K562 (cell line): Measurements from ENCODE around the gene PCSK6. TPM values are rescaled to one million over a fixed set of nuclear protein-coding genes. Genes with fewer than 3 reads are reported as not detected.

Source experiments
- ATAC-seq: fragments of 200-7000 bp; cut with Tn5 transposase; 3 replicates; pipeline ENCODE4 v1.9.1; 2020; ENCODE audit warnings: moderate library complexity
- BruUV-seq: library from RNA; stranded (reverse); fragments of 400-500 nt; replicated peaks from 2 replicates; lab custom pipeline; 2021; lab: Mats Ljungman, UMichigan
- CTCF ChIA-PET: fragments of 300-600 bp; formaldehyde crosslinking; extraction: SDS; loops from one replicate; lab custom pipeline; 2021; ENCODE audit warnings: low intra/inter-chr PET ratio; lab: Yijun Ruan, JAX
- POLR2A ChIA-PET: fragments of 300-600, 350-650 bp; sonication (Branson Sonifier 250); formaldehyde crosslinking; extraction: SDS; loops from one replicate; lab custom pipeline; 2021; ENCODE audit warnings: antibody characterized with exemption, inconsistent platforms; lab: Yijun Ruan, JAX
- DNase-seq, 4 experiments: peaks; one replicate each; pipeline versions ENCODE4 v3.0.0 to v3.0.0-alpha.2; 2011 to 2018; ENCODE audit warnings: low spot score in 3 of 4, mixed read lengths in 3 of 4; ENCODE audit errors: extremely low read depth in 1 of 4
- FAIRE-seq: peaks from 2 replicates; lab custom pipeline; 2011; peaks lifted over from hg19 to GRCh38; lab: Jason Lieb, UNC
- H2AFZ ChIP-seq: 2 replicates; pipeline ENCODE4 v1.6.0; 2011; ENCODE audit warnings: low read depth, low read length, control low read depth, inconsistent platforms
- H3K27ac ChIP-seq: fragments of 200-600 bp; 3 replicates; pipeline ENCODE4 v1.8.0; 2011; ENCODE audit warnings: low read depth, mild to moderate bottlenecking, control low read depth, inconsistent platforms, low read length, moderate library complexity, mixed read lengths; ENCODE audit errors: extremely low read depth
- H3K27me3 ChIP-seq, 2 experiments: fragments of 300-600 bp in 1 of 2; 2 replicates in 1 of 2; 3 replicates in 1 of 2; pipeline versions ENCODE4 v1.6.0 to v1.8.0; 2011; ENCODE audit warnings: inconsistent platforms in 2 of 2, low read length in 2 of 2, mild to moderate bottlenecking in 1 of 2, mixed read lengths in 1 of 2, moderate library complexity in 1 of 2; ENCODE audit not compliant: control insufficient read depth in 2 of 2, insufficient read depth in 2 of 2
- H3K36me3 ChIP-seq: fragments of 300-600 bp; 3 replicates; pipeline ENCODE4 v1.8.0; 2011; ENCODE audit warnings: mild to moderate bottlenecking, low read length, inconsistent platforms; ENCODE audit not compliant: control insufficient read depth, insufficient read depth
- H3K4me1 ChIP-seq, 2 experiments: fragments of 200-600 bp in 1 of 2; replicated peaks in 1 of 2; 2 replicates in 1 of 2; 3 replicates in 1 of 2; pipeline versions ENCODE4 v1.5.1 to v1.8.0; 2011; ENCODE audit warnings: inconsistent platforms in 2 of 2, low read length in 2 of 2, mild to moderate bottlenecking in 1 of 2, mixed read lengths in 1 of 2, moderate library complexity in 1 of 2; ENCODE audit not compliant: control insufficient read depth in 2 of 2, insufficient read depth in 2 of 2
- H3K4me2 ChIP-seq: 2 replicates; pipeline ENCODE4 v1.6.1; 2011; ENCODE audit warnings: low read length, control low read depth, inconsistent platforms, mixed read lengths; ENCODE audit not compliant: insufficient read depth
- H3K4me3 ChIP-seq: fragments of 200-600 bp; sonication (generic), shearing (Covaris generic); 2 replicates; pipeline ENCODE4 v1.5.1; 2016; ENCODE audit warnings: control low read depth, inconsistent platforms
- H3K79me2 ChIP-seq: fragments of 200-600 bp; 3 replicates; pipeline ENCODE4 v1.8.0; 2011; ENCODE audit warnings: low read length, inconsistent platforms; ENCODE audit not compliant: control insufficient read depth, insufficient read depth
- H3K9ac ChIP-seq, 2 experiments: 2 replicates each; pipeline versions ENCODE4 v1.6.0 to v1.6.1; 2011; ENCODE audit warnings: low read depth in 2 of 2, low read length in 2 of 2, control low read depth in 1 of 2, inconsistent platforms in 1 of 2, mild to moderate bottlenecking in 1 of 2, mixed read lengths in 1 of 2; ENCODE audit not compliant: insufficient read depth in 1 of 2
- H3K9me1 ChIP-seq: one replicate; pipeline ENCODE4 v1.6.0; 2011; ENCODE audit warnings: inconsistent platforms, mild to moderate bottlenecking, low read length, moderate library complexity; ENCODE audit not compliant: control insufficient read depth, insufficient read depth
- H3K9me3 ChIP-seq: replicated peaks from 2 replicates; pipeline ENCODE4 v1.5.1; 2011; ENCODE audit warnings: low read depth, low read length, inconsistent platforms; ENCODE audit not compliant: control insufficient read depth, insufficient read depth
- H4K20me1 ChIP-seq: replicated peaks from 2 replicates; pipeline ENCODE4 v1.6.1; 2011; ENCODE audit warnings: low read length, inconsistent platforms, mixed read lengths; ENCODE audit not compliant: control insufficient read depth, insufficient read depth
- ATF1 ChIP-seq, 2 experiments: fragments of 450-650 bp in 1 of 2; IDR thresholded peaks; 2 replicates each; pipeline ENCODE4 v1.6.1; 2016; ENCODE audit warnings: missing compliant biosample characterization in 1 of 2, missing genetic modification characterization in 1 of 2
- ATF3 ChIP-seq, 2 experiments: fragments of 450-650 bp in 1 of 2; sonication (generic) in 1 of 2; formaldehyde crosslinking in 1 of 2; IDR thresholded peaks in 1 of 2; conservative IDR thresholded peaks in 1 of 2; 2 replicates each; pipeline versions ENCODE4 v1.6.1 to v1.8.1; 2016 to 2023; ENCODE audit warnings: mild to moderate bottlenecking in 2 of 2, moderate library complexity in 2 of 2, inconsistent platforms in 1 of 2, missing genetic modification reagents in 1 of 2
- CBX2 ChIP-seq: fragments of 200-600 bp; sonication (generic); IDR thresholded peaks from one replicate; pipeline ENCODE4 v1.6.1; 2012; ENCODE audit warnings: mild to moderate bottlenecking, low read length, inconsistent platforms; ENCODE audit not compliant: insufficient read depth, poor library complexity, severe bottlenecking
- CEBPB ChIP-seq: fragments of 450-650 bp; IDR thresholded peaks from 2 replicates; pipeline ENCODE4 v1.6.1; 2016; ENCODE audit warnings: missing genetic modification characterization, missing compliant biosample characterization
- CEBPG ChIP-seq, 3 experiments: fragments of 200-800 bp in 1 of 3; sonication (Bioruptor generic) in 1 of 3; sonication (generic) in 1 of 3; formaldehyde crosslinking in 1 of 3; IDR thresholded peaks in 2 of 3; conservative IDR thresholded peaks in 1 of 3; 2 replicates each; pipeline versions ENCODE4 v1.6.1 to v1.8.0; 2016 to 2022; ENCODE audit warnings: missing compliant biosample characterization in 2 of 3, missing genetic modification characterization in 2 of 3, mild to moderate bottlenecking in 1 of 3, missing genetic modification reagents in 1 of 3
- HEY1 ChIP-seq: fragments of 250-450 bp; sonication (Bioruptor Pico); IDR thresholded peaks from 2 replicates; pipeline ENCODE4 v1.5.0; 2020; ENCODE audit warnings: mild to moderate bottlenecking, moderate library complexity, borderline replicate concordance
- MCM3 ChIP-seq: fragments of 450-650 bp; IDR thresholded peaks from 2 replicates; pipeline ENCODE4 v1.6.1; 2016
- NEUROD1 ChIP-seq: fragments of 150-350 bp; IDR thresholded peaks from 2 replicates; pipeline ENCODE4 v1.6.1; 2014; ENCODE audit warnings: borderline replicate concordance, low read length, low read depth; ENCODE audit not compliant: partially characterized antibody
- SMARCC2 ChIP-seq: fragments of 450-650 bp; IDR thresholded peaks from 2 replicates; pipeline ENCODE4 v1.6.1; 2017; ENCODE audit warnings: antibody characterized with exemption, moderate library complexity, mild to moderate bottlenecking, low read depth
- TBP ChIP-seq: optimal IDR thresholded peaks from 2 replicates; pipeline ENCODE3; 2011; ENCODE audit warnings: low read depth, low read length, improper control_type of control experiment
- ZFPM2 ChIP-seq: fragments of 250-450 bp; sonication (Bioruptor Pico); IDR thresholded peaks from 2 replicates; pipeline ENCODE4 v1.5.1; 2022; ENCODE audit warnings: mild to moderate bottlenecking
- ZNF324 ChIP-seq: fragments of 250-450 bp; sonication (Bioruptor Pico); IDR thresholded peaks from 2 replicates; pipeline ENCODE4 v1.4.0; 2020; ENCODE audit warnings: mild to moderate bottlenecking
- WGBS: fragments of 100-300 bp; shearing (Covaris generic); methylation state at CpG from one replicate; pipeline ENCODE4 v1.1.6; 2016; ENCODE audit warnings: low coverage, mixed read lengths; ENCODE audit not compliant: insufficient coverage; ENCODE audit errors: missing lambda C conversion rate; 5-methylcytosine and 5-hydroxymethylcytosine counted together
- in situ Hi-C: fragments of 300-500 bp; cut with MboI; formaldehyde crosslinking; loops from 4 replicates; pipeline ENCODE4 v1.15.0; 2018; ENCODE audit warnings: inconsistent platforms, mixed read lengths
- intact Hi-C: fragments of 100-400 bp; cut with micrococcal nuclease; formaldehyde crosslinking; loops from 2 replicates; pipeline ENCODE4 v1.14.2; 2022
- polyA plus RNA-seq, 8 experiments: library from polyadenylated mRNA; depleted of rRNA in 4 of 8; stranded (reverse) in 5 of 8; unstranded in 3 of 8; fragments of >200 nt; fragmentation: Nextera tagmentation in 2 of 8; fragmentation: Illumina TruSeq in 1 of 8; extraction: Ambion mirVana in 2 of 8; extraction: Trizol in 1 of 8; gene quantifications; 2 replicates each; pipeline versions ENCODE4 v1.2.1 to v1.2.3, GENCODE V29; 2011 to 2014; ENCODE audit warnings: inconsistent platforms in 1 of 8, missing spikeins in 1 of 8
- total RNA-seq, 7 experiments: library from RNA; depleted of rRNA in 6 of 7; stranded (reverse); fragments of >200 nt in 6 of 7; fragmentation: Illumina TruSeq in 2 of 7; extraction: Trizol in 2 of 7; gene quantifications; 2 replicates each; pipeline versions ENCODE4 v1.2.1 to v1.2.3, GENCODE V29; 2011 to 2021; ENCODE audit warnings: low replicate concordance in 1 of 7
- TF ChIP-seq, protein P1 (sequence below): fragments of 450-650 bp; formaldehyde crosslinking; IDR thresholded peaks from 2 replicates; pipeline ENCODE4 v1.4.0; 2022; ENCODE audit warnings: mild to moderate bottlenecking, moderate library complexity
- TF ChIP-seq, protein P2 (sequence below): sonication (generic); formaldehyde crosslinking; IDR thresholded peaks from 2 replicates; pipeline ENCODE4 v1.8.0; 2022; ENCODE audit warnings: mild to moderate bottlenecking, missing genetic modification reagents

Gene PCSK6
- total and polyA plus RNA-seq, 9 of the 15 experiments (the other 6 are each of a cell fraction or from before 2014, with no cell fraction given), result 2.2 to 32.6 (median 14.5) TPM

- no peak for TF ChIP-seq SMARCC2
- no peak for TF ChIP-seq CBX2
- TF ChIP-seq NEUROD1, result no peak
- no peak for TF ChIP-seq HEY1
- no peak for TF ChIP-seq ATF1 (CRISPR knock-in tag; IDR thresholded peaks at IDR 0.05)
- no peak for TF ChIP-seq ATF1 (tag; IDR thresholded peaks at IDR 0.05)
- no peak for TF ChIP-seq MCM3
- no peak for TF ChIP-seq TBP
- TF ChIP-seq, protein P1, sequence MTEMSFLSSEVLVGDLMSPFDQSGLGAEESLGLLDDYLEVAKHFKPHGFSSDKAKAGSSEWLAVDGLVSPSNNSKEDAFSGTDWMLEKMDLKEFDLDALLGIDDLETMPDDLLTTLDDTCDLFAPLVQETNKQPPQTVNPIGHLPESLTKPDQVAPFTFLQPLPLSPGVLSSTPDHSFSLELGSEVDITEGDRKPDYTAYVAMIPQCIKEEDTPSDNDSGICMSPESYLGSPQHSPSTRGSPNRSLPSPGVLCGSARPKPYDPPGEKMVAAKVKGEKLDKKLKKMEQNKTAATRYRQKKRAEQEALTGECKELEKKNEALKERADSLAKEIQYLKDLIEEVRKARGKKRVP (CRISPR knock-in tag), result no peak
- TF ChIP-seq ZFPM2 (CRISPR knock-in tag), result no peak
Observed at GRCh38 chr15:101424984-101425383, 64.5 kb downstream of the PCSK6 start (continued).

DNA sequence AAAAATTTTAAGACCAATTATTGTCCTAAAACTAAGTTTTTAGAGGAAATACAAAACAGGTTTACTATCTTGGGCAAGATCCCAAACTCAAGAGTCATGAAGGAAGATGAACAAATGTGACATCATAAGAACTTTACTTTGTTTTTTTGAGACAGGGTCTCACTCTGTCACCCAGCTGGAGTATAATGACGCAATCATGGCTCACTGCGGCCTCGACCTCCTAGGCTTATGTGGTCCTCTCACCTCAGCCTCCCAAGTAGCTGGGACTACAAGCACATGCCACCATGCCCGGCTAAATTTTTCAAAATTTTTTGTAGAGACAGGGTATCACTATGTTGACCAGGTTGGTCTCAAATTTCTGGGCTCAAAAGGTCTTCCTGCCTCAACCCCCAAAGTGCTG lies 69.3 kb downstream of the PCSK6 start:
- ChIA-PET POLR2A (interaction anchor here (0.8 to 1.0 kb wide), 2 partner anchors 23 to 59 kb away, joined by 5 read pairs; no protein-coding TSS in a partner anchor), CTCF (no interaction called here)
- in situ Hi-C loops, result no loop called here
- Histone ChIP-seq H3K36me3 (0 out of 3 replicates have a peak, but pooled peaks cover 3% of the 10 kb centered on the region), H4K20me1 (no peaks in the 10 kb centered on the region), H3K4me1 (no peaks in the 10 kb centered on the region), H3K27ac (no peak overlapping the region), H3K79me2 (no peaks in the 10 kb centered on the region), H2AFZ (no peak overlapping the region), H3K4me3 (no peak overlapping the region), H3K9ac (no peak overlapping the region), H3K9me3 (no peaks in the 10 kb centered on the region), H3K4me2 (no peak overlapping the region), H3K9me1 (peaks cover 4% of the 10 kb centered on the region), H3K27me3 (no peaks in the 10 kb centered on the region)
- no peak for FAIRE-seq
- no peak for ATAC-seq
- no peak for TF ChIP-seq ZNF324 (CRISPR knock-in tag)
- TF ChIP-seq, protein P2, sequence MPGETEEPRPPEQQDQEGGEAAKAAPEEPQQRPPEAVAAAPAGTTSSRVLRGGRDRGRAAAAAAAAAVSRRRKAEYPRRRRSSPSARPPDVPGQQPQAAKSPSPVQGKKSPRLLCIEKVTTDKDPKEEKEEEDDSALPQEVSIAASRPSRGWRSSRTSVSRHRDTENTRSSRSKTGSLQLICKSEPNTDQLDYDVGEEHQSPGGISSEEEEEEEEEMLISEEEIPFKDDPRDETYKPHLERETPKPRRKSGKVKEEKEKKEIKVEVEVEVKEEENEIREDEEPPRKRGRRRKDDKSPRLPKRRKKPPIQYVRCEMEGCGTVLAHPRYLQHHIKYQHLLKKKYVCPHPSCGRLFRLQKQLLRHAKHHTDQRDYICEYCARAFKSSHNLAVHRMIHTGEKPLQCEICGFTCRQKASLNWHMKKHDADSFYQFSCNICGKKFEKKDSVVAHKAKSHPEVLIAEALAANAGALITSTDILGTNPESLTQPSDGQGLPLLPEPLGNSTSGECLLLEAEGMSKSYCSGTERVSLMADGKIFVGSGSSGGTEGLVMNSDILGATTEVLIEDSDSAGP, result no peak
- peak; percentile 49; the same call in 1 of the 2 replicates for TF ChIP-seq ATF3 (IDR thresholded peaks at IDR 0.05)
- TF ChIP-seq ATF3 (CRISPR knock-in tag; conservative IDR thresholded peaks at IDR 0.05), result no peak
- TF ChIP-seq CEBPB (tag), result peak; percentile 43; the same call in 1 of the 2 replicates
- TF ChIP-seq CEBPG (CRISPR knock-in tag; IDR thresholded peaks at IDR 0.05), result 0 out of 2 replicates have a peak, but pooled peaks have one; percentile 15
- no peak for TF ChIP-seq CEBPG (tag; conservative IDR thresholded peaks at IDR 0.05 in 1 of 2, IDR thresholded peaks at IDR 0.05 in 1 of 2)
- no peak for DNase-seq
- intact Hi-C loops, result no loop called here
- 51% methylated on average over 4 of the region's 4 CpGs for WGBS
- BruUV-seq, result no TSS peak
